Measurements from ENCODE around the gene BRD3. TPM values are rescaled to one million over a fixed set of nuclear protein-coding genes. Genes with fewer than 3 reads are reported as not detected.

BRD3 gene
- total and polyA plus RNA-seq, 8 donors: 8.8 to 36.3 (median 16.5) TPM

DNA sequence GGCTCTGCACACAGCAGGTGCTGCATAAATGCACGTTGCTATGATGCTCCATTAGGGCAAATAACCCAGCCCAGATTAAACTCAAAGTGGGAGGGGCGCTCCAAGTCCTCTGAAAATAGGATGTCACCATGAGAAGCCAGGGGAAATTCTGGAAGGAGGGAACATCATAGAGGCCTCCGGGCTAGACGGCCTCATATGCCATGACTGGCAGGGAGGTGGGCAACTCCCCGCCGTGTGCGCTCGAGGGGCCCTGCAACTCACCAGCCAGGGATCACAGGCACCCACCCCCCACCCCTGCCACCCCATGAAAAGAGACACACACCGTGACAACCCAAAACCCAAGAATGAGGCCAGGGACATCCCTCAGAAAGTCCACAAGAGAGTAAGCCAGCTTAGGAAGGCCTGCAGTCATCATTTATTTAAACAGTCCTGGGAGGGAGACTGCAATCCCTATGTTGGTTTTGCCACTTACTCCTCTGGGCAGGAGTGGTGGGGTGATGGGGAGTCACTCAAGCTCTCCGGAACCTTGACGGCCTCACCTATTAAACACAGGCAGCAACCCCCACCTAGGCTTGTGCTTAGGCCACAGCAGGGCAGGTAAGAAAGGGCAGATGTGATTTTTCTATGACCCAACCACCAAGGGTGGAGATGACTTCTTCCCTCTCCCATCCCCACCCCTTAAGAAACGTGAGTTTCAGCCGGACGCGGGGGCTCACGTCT is 79.7 kb downstream of the BRD3 start:
- DNase-seq: peak in 1 of 6 donors; percentile 25
- H3K4me1 ChIP-seq: peaks cover 0 to 21% (median 16%) of the 10 kb centered on the region in 3 donors
- WGBS, 2 donors: 65 to 71% methylated on average over 16 of the region's 16 CpGs
- H3K4me3 ChIP-seq: no peak overlapping the region
- intact Hi-C loops (cut with DNase I): no loop called here
- no peak for ATAC-seq
- FAIRE-seq: no peak
- no peak overlapping the region for H3K27ac ChIP-seq
- H3K27me3 ChIP-seq: no peaks in the 10 kb centered on the region
- TF ChIP-seq, protein P1, sequence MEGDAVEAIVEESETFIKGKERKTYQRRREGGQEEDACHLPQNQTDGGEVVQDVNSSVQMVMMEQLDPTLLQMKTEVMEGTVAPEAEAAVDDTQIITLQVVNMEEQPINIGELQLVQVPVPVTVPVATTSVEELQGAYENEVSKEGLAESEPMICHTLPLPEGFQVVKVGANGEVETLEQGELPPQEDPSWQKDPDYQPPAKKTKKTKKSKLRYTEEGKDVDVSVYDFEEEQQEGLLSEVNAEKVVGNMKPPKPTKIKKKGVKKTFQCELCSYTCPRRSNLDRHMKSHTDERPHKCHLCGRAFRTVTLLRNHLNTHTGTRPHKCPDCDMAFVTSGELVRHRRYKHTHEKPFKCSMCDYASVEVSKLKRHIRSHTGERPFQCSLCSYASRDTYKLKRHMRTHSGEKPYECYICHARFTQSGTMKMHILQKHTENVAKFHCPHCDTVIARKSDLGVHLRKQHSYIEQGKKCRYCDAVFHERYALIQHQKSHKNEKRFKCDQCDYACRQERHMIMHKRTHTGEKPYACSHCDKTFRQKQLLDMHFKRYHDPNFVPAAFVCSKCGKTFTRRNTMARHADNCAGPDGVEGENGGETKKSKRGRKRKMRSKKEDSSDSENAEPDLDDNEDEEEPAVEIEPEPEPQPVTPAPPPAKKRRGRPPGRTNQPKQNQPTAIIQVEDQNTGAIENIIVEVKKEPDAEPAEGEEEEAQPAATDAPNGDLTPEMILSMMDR (IDR thresholded peaks at IDR 0.05): no peak
- no peaks in the 10 kb centered on the region for H3K36me3 ChIP-seq
- no peaks in the 10 kb centered on the region for H3K9me3 ChIP-seq

GRCh38 chr9:133987446-133987788 is 80.4 kb downstream of the BRD3 start:
- no peak for FAIRE-seq
- H3K36me3 ChIP-seq: no peaks in the 10 kb centered on the region
- 81 to 83% methylated on average over 14 of the region's 14 CpGs for WGBS, 2 donors
- H3K27me3 ChIP-seq: no peaks in the 10 kb centered on the region
- no peak overlapping the region for H3K27ac ChIP-seq
- no peaks in the 10 kb centered on the region for H3K9me3 ChIP-seq
- ATAC-seq: no peak
- DNase-seq: peak in 1 of 6 donors; percentile 57
- TF ChIP-seq, protein P1 (IDR thresholded peaks at IDR 0.05): no peak
- no peak overlapping the region for H3K4me3 ChIP-seq
- intact Hi-C loops (cut with DNase I): no loop called here
- H3K4me1 ChIP-seq: peaks cover 0 to 21% (median 18%) of the 10 kb centered on the region in 3 donors

DNA sequence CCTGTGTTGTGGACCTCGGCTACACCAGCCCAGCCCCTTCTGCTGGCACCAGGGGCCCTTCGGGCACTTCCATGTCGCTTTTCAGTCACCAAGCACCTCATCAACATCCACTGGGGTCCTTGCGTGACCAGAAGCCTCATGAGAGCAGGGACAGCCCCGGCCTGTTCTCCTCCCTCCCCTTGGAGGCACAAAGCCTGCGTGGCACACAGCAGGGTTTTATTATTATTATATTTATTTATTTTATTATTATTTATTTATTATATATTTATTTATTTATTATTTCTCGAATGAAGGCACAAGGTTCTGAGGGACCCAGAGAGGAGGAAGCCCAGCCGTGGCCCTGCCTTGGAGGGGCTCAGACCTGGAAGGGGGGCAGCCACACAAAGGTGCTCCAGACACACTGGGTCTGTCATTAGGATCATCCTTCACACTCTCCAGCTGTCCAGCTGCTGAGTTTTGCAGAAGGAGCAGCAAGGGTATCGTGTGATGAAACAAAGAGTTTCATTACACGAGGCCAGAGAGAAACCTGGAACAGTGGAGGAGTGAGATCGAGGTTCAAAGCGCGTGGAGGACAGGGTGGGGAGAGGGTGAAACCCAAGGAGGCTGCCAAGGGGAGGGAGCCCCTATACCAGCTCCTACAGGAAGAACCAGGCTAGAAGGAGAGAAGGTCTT is 80.9 kb downstream of the BRD3 start:
- ATAC-seq: no peak
- intact Hi-C loops (cut with DNase I): no loop called here
- FAIRE-seq: no peak
- Histone ChIP-seq H3K9me3 (no peaks in the 10 kb centered on the region), H3K4me3 (no peak overlapping the region), H3K27me3 (no peaks in the 10 kb centered on the region), H3K36me3 (no peaks in the 10 kb centered on the region), H3K4me1 (peaks cover 4 to 23% (median 23%) of the 10 kb centered on the region in 3 donors), H3K27ac (no peak overlapping the region)
- TF ChIP-seq, protein P1 (IDR thresholded peaks at IDR 0.05): no peak
- peak in 1 of 6 donors; percentile 43 for DNase-seq
- WGBS, 2 donors: 74 to 79% methylated on average over 13 of the region's 13 CpGs

DNA sequence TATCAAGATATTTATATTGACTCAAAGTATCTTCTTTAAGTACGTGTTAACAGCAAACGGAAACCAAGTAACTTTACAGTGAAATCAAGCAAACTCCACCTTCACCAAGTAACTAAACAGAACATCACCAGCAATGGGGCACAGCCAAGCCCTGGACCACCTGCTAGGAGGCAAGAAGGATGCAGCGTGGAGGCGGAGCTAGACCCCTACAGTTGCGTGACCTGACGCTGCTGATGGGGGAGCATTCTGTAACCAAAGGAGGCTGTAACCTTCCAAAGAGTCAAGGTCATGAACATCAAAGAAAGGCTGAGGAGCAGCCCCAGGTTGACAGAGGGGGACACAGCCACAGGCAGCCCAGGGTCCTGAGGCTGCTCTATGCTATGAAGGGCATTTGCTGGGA is 81.8 kb downstream of the BRD3 start:
- ATAC-seq (no peak), DNase-seq (peak in 1 of 6 donors; percentile 52), FAIRE-seq (no peak)
- TF ChIP-seq, protein P1 (IDR thresholded peaks at IDR 0.05): no peak
- intact Hi-C loops (cut with DNase I): no loop called here
- Histone ChIP-seq H3K9me3 (no peaks in the 10 kb centered on the region), H3K36me3 (no peaks in the 10 kb centered on the region), H3K27me3 (no peaks in the 10 kb centered on the region), H3K4me3 (no peak overlapping the region), H3K4me1 (peaks cover 13 to 31% (median 30%) of the 10 kb centered on the region in 3 donors), H3K27ac (no peak overlapping the region)
- 55 to 65% methylated on average over 6 of the region's 6 CpGs for WGBS, 2 donors

All from pancreas (tissue), 10 donors.